ENCODE data around the gene VPS13C. TPM values are rescaled to one million over a fixed set of nuclear protein-coding genes. Genes with fewer than 3 reads are reported as not detected.

The VPS13C gene
- total RNA-seq, 4 donors from 2014 or later: 27.6 to 79.6 (median 30.5) TPM

- no peaks in the 10 kb centered on the region for H3K9me3 ChIP-seq
- intact Hi-C loops (cut with DNase I; ENCODE audit: low total_unique reads): loop anchor here (5.0 to 10.0 kb wide), 3 partner anchors 63 to 886 kb away; no protein-coding TSS in a partner anchor
- H3K4me3 ChIP-seq: no peak overlapping the region
- H3K36me3 ChIP-seq: no peaks in the 10 kb centered on the region
- no peak for ATAC-seq
- peak overlapping the region in 1 of 4 donors; percentile 81 for H3K27ac ChIP-seq
- TF ChIP-seq POLR2A (IDR thresholded peaks at IDR 0.05): no peak
- in situ Hi-C loops (cut with MboI; ENCODE audit: low sequenced_read_pairs in 4 of 4): loop anchor here (5.0 to 25.0 kb wide), 10 partner anchors 128 to 1343 kb away; partner anchors contain the start of gene ICE2 (in 1 of the 4)
- H3K27me3 ChIP-seq: no peaks in the 10 kb centered on the region
- peaks cover 0 to 29% of the 10 kb centered on the region in 2 donors for H3K4me1 ChIP-seq
- DNase-seq: no peak
Measured at GRCh38 chr15:61830536-61831330, 229.5 kb downstream of the VPS13C start.

- H3K4me3 ChIP-seq: no peak overlapping the region
- no peak overlapping the region for H3K27ac ChIP-seq
- H3K36me3 ChIP-seq: no peaks in the 10 kb centered on the region
- ATAC-seq: no peak
- in situ Hi-C loops (cut with MboI; ENCODE audit: low sequenced_read_pairs in 4 of 4) (loop anchor here (25.0 kb wide), 7 partner anchors 267 to 1342 kb away; partner anchors contain the start of gene ICE2 (in 1 of the 4)), intact Hi-C loops (cut with DNase I; ENCODE audit: low total_unique reads) (no loop called here)
- no peaks in the 10 kb centered on the region for H3K9me3 ChIP-seq
- peaks cover 0 to 20% of the 10 kb centered on the region in 2 donors for H3K4me1 ChIP-seq
- no peak for TF ChIP-seq POLR2A (IDR thresholded peaks at IDR 0.05)
- TF ChIP-seq CTCF (IDR thresholded peaks at IDR 0.05 in 4 of 5, conservative IDR thresholded peaks at IDR 0.05 in 1 of 5): no peak
- H3K27me3 ChIP-seq: no peaks in the 10 kb centered on the region
- no peak for DNase-seq
Measured at GRCh38 chr15:61829514-61829889, 230.7 kb downstream of the VPS13C start.

GRCh38 chr15:61828860-61829513 is 231.3 kb downstream of the VPS13C start:
- DNase-seq (no peak), ATAC-seq (no peak)
- H3K4me3 ChIP-seq: no peak overlapping the region
- peaks cover 0 to 18% of the 10 kb centered on the region in 2 donors for H3K4me1 ChIP-seq
- intact Hi-C loops (cut with DNase I; ENCODE audit: low total_unique reads): no loop called here
- H3K9me3 ChIP-seq: no peaks in the 10 kb centered on the region
- H3K27ac ChIP-seq: no peak overlapping the region
- TF ChIP-seq CTCF (IDR thresholded peaks at IDR 0.05 in 4 of 5, conservative IDR thresholded peaks at IDR 0.05 in 1 of 5): no peak
- TF ChIP-seq POLR2A (IDR thresholded peaks at IDR 0.05): no peak
- H3K36me3 ChIP-seq: no peaks in the 10 kb centered on the region
- in situ Hi-C loops (cut with MboI; ENCODE audit: low sequenced_read_pairs in 4 of 4): loop anchor here (25.0 kb wide), 7 partner anchors 267 to 1342 kb away; partner anchors contain the start of gene ICE2 (in 1 of the 4)
- no peaks in the 10 kb centered on the region for H3K27me3 ChIP-seq

GRCh38 chr15:61828008-61828407 is 232.2 kb downstream of the VPS13C start:
- no peak for TF ChIP-seq POLR2A (IDR thresholded peaks at IDR 0.05)
- TF ChIP-seq CTCF (IDR thresholded peaks at IDR 0.05 in 4 of 5, conservative IDR thresholded peaks at IDR 0.05 in 1 of 5): no peak
- intact Hi-C loops (cut with DNase I; ENCODE audit: low total_unique reads): no loop called here
- peaks cover 0 to 18% of the 10 kb centered on the region in 2 donors for H3K4me1 ChIP-seq
- in situ Hi-C loops (cut with MboI; ENCODE audit: low sequenced_read_pairs in 4 of 4): loop anchor here (25.0 kb wide), 7 partner anchors 266 to 1341 kb away; partner anchors contain the start of gene ICE2 (in 1 of the 4)
- H3K36me3 ChIP-seq: no peaks in the 10 kb centered on the region
- no peak overlapping the region for H3K27ac ChIP-seq
- no peaks in the 10 kb centered on the region for H3K9me3 ChIP-seq
- H3K4me3 ChIP-seq: no peak overlapping the region
- ATAC-seq (no peak), DNase-seq (no peak)
- no peaks in the 10 kb centered on the region for H3K27me3 ChIP-seq

- H3K9me3 ChIP-seq: no peaks in the 10 kb centered on the region
- H3K4me1 ChIP-seq: peaks cover 0 to 11% of the 10 kb centered on the region in 2 donors
- TF ChIP-seq CTCF (IDR thresholded peaks at IDR 0.05 in 4 of 5, conservative IDR thresholded peaks at IDR 0.05 in 1 of 5): no peak
- TF ChIP-seq POLR2A (IDR thresholded peaks at IDR 0.05): no peak
- H3K36me3 ChIP-seq: no peaks in the 10 kb centered on the region
- intact Hi-C loops (cut with DNase I; ENCODE audit: low total_unique reads) (no loop called here), in situ Hi-C loops (cut with MboI; ENCODE audit: low sequenced_read_pairs in 4 of 4) (loop anchor here (25.0 kb wide), 7 partner anchors 265 to 1340 kb away; partner anchors contain the start of gene ICE2 (in 1 of the 4))
- DNase-seq (no peak), ATAC-seq (no peak)
- H3K4me3 ChIP-seq: no peak overlapping the region
- H3K27me3 ChIP-seq: no peaks in the 10 kb centered on the region
- H3K27ac ChIP-seq: no peak overlapping the region
Measured at GRCh38 chr15:61827131-61827530, 233.1 kb downstream of the VPS13C start.
